ENCODE measurements around the gene MYLK4.

MYLK4 gene

DNA sequence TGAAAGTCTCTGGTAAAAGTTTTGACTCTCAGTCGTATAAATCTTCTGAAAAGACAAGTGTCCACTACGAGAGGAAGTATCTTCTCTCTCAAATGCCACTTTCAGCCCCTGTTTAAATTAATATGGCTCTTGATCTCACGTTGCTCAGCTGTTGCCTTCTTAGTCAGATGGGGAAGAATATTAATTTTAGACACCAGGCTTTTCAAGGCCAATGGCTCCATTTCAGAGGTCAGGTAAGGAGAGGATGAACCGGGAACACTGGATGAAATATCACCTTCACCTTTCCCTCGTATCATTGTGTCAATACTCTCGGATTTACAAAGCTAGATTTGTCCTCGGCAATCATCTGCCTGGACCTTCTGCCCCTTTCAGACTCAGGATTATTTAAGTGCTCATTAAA, at the start of gene MYLK4:
MYLK4 (minus strand) TSS at position 91 of the 400 bp plus-strand sequence. CDS start 1,628 bp downstream, outside the sequence.
- no peak for DNase-seq

DNA sequence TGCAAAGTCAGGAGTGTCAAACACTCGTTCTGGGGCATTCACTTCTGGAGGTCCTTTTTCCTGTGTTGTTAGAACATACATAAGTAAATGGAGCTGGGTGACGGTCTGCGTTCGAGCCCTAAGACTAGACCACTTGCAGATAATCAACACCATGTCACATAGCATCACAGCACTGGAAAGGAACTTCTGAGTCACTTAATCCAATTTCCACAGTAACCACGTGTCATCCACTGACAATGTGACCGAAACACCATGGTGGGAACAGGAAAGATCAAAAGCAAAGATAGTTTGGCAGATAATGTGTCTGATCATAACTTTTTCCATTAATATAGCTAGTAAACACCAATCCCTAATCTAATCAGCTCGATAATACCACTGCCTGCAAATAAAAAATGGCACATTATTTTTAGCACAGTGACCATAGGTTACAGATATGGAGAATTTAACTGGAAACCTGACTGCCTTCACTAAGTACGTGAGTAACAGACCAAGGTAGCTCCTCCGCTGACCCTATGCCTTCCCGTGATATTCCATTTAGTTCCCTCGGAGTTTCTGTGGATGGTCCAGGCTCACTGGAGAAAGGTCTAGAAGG, 49.3 kb upstream of the MYLK4 start:
- no peak for DNase-seq

DNA sequence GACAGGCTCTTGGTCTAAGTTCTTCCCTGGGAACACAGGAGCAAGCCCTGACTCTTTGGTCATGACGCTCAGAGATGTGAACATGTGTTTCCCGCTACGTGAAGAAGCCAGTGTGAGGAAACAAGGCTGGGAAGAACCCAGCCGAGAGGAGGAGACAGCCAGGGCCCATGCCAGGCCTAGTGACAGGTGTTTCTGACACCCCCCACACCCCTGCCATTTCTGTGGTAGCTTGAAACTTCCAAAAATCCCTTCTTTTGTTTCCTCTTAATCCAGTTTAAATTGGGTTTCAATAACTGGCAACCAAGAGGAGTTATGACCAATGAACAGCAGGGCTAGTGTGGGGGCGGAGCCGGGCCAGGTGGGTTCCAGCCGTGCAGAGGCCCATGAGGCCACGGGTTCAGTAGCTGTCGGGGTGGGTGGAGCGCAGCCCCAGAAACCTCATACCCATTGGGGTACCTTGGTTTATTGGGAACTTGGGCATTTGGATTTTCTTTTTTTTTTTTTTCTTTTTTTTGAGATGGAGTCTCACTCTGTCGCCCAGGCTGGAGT, 47.9 kb upstream of the MYLK4 start:
- no peak for DNase-seq

DNA sequence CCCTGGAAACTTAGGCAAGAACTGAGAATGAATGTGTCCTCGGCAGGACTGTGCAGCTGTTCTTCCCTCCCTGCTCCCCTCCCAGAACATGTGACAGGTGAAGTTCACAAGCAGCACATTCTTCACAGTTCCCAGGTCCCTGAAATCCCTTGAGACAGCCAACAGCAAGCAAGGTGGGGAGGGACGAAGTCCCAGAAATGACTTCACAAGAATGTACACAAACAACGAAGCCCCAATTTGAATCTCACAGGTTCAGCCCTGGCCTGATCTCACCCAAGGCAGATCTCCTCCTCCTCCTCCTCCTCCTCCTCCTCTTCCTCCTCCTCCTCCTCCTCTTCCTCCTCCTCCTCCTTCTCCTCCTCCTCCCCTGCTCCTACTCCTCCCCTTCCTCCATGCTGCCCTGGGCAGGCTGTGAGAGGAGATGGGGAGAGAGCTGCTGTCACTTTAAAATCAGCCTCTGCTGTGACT, 46.9 kb upstream of the MYLK4 start:
- DNase-seq: no peak

DNA sequence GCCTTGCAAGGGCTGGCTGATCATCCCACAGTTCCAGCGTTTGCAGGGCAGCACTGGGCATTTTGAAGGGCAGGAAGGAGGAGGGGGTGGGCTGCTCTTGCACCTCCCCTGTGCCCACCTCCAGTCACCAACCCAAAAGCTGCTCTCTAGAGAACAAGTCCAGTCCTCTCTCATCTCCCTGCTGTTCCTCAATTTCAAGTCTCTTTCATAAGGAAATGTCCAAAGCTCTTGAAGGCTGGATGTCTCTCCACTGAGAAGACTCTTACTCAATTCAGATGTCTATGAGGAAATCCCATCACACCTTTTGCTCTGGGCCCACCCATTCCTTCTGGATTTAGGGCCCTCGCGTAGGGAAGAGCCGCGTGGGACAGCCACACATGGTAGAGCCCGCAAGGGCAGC, 46.1 kb upstream of the MYLK4 start:
- DNase-seq: no peak

DNA sequence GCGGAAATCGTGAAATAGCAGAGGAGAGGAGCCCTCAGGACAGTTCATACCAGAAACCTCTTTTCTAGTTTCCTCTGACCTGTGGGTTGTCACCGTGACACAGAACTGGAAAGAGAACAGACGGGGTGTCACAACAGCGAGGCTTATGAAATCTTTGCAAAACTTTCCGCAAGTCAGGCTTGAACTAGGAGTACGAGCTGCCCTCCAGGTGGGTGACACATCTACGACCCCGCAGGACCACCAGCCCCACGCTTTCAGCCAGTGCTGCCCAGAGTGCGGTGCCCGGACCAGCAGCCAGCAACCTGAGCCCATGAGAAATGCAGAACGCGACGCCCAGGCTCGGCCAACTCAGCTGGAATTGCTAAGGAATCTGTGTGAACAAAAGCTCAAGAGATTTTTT, 45.2 kb upstream of the MYLK4 start:
- DNase-seq: no peak

DNA sequence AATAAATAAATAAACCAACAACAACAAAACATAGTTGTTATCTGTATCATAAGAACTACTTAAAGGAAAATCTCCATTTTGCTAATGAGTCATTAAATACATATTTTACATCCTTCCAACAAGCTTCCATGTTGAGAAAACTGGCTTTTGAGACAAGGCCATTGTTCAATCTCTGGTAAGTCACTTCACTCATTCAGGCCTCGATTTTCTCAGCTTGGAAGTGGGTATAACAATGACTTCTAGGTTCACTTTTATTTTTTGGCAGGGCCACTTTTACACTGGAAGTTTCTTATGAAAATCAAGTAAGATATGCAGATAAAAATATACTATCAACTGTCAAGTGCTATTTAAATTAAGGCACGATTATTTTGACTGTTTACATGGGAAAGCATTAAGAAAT, 44.4 kb upstream of the MYLK4 start:
- DNase-seq: no peak

DNA sequence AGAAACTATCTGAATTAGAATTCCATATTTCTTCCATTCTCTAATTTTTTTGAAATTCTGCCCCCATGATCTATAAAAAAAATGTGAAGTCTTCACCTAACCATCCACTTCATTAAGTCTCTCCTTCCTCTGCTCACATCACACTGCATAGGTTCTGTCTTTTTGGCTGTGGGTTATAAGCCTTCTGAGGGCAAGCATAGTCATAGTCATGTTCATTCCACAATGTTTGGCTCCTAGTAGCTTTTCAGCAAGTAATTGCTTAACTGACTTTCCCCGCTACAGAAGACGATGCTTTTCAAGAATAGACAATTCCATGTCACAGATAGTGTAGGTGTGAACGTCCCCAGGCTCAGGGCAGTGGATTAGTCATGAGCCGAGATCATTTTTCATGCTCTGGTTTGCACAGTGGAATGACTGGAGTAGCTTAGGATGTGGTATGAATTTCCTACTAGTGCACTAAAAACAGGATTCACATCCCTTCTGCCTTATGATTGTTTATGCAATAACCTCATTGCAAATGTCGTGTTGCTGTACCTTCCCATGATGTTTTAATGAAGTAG, 43.5 kb upstream of the MYLK4 start:
- DNase-seq: no peak

DNA sequence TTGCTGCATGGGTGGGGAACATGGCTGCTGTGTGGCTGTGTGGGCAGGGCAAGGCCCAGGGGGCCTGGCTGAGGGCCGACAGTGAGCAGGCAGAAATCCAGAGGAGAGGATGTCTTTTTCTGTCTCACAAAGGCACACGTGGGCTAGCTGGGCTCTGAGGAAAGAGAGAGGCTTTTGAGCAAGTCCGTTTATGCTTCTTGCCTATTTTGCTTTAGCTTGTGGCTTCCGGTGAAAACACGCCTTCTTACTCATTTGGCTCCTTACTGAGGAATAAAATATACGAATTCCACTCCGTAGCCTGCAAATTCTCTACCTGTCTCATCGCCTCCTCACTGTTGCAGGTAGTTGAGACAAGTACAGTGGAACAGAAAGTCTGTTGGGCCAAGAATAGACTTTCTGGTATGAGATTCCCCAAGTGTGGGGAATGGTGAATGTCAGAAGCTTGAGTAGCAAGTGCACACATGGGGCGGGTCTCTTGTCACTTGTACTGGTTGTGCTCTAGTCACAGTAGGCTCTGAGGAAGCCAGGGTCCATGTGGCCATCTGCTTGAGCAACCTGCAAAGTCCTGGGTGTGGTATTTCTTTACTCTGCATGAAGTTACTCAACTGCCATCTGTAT, 42.9 kb upstream of the MYLK4 start:
- DNase-seq: no peak

DNA sequence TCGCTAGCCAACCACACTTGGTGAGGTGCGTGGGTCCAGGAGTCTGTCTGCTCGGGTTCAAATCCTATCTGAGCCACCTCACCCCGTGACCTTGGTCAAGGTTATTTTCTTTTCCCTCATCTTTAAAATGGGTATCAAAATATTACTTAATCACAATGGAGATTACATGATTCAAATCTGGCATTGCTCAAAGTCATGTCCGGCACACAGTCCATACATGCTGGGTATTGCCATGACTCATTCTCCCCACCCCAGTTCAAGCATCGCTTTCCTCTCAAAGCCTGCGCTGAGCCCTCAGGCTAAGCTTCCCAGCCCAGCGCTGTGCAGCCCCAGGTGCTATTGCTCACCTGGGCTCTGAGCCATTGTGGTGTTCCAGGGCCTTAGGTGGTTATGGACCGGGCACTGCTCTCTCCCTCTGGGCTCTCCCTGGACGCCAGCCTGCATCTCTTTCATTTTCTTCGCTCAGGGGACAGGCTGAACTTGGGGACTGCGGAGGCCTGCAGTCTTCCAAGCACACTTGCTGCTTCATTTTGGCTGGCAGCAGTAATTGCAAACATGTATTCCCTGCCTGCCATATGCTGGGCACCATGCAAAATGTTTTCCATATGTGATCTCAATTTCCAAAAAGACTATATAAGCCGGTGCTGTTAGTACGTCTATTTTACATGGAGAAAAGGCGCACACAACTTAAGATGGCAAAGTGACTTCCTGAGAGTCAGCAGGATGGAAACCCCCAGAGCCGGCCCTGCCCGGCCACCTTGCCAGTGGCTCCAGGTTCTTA, 41.8 kb upstream of the MYLK4 start:
- DNase-seq: no peak

DNA sequence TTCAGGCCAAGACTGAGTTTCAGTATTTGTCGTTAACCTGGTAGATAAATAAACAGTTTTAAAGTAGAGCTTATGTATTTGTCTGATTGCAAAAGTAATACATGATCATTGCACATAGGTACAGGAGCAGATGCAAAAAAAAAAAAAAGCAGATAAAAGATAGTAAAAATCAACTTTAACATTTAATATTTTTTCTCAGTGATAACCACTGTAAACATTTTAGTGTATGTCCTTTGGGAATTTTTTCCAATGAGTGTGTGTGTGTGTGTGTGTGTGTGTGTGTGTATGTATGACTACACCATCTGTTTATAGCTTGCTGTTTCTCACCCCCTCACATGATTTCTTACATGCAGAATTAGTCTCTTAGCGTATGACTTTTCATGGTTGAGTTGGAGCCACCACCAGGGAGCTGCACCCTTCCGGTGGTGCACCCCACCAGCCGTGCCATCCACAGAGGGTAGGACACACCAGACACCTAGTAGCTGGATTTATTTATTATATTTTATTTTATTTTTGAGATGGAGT, 40.8 kb upstream of the MYLK4 start:
- no peak for DNase-seq

DNA sequence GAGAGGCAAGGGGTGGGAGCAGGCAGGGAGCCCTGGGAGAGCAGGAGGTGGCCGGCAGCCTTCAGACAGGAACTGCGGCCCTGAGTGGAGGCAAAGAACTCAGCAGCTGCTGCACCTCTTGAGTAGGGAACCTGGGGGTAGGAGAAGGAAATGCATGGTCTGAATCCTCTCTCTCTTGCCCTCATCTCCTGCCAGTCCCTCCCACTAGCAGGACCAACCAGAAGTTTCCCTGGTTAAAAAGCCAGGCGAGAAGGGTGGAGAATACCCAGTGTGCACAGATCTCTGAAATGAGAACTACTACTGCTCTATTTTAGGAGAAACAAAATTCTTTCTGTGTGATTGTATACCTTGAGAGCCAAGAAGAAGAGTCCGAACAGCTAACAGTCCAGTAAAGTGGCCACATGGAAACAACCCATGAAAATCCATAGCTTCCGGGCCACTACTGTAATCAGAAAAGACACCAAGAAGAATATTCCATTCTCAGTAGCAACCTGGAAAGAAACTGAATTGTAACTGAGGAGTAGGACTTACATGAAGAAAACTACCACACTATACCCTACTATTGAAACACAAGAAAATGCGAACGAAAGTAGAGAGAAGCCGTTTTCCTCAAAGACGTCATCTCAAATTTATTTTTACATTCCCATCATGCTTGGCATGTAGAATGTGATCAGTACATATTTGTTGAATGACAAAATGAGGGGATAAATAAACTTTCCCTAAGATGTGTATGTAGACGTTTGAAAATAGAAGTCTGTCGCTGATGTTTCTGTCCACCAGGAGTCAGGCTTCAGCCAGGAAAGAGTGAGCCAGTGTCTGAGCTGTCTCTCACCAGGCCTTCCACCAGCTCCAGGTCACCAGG, 40.1 kb upstream of the MYLK4 start:
- peak; percentile 30 for DNase-seq

DNA sequence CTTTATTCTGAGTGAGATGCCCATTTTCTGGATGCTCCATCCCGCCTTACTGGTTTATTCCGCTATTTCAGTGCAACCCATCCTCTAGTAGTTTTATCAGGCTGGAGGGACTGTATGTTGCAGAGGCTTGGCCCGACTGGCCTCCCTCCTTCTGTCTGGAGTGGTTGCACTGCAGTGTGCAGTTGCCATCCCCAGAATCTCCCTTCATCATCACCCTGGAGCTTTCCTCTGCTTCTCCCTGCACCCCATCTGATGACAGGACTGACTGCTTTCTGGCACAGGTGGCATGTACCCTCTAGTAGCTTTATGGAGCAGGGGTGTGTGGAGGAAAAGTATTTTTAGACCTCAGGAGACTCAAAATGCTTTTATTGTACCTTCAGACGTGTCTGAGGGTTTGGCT, 35.5 kb upstream of the MYLK4 start:
- DNase-seq: no peak

DNA sequence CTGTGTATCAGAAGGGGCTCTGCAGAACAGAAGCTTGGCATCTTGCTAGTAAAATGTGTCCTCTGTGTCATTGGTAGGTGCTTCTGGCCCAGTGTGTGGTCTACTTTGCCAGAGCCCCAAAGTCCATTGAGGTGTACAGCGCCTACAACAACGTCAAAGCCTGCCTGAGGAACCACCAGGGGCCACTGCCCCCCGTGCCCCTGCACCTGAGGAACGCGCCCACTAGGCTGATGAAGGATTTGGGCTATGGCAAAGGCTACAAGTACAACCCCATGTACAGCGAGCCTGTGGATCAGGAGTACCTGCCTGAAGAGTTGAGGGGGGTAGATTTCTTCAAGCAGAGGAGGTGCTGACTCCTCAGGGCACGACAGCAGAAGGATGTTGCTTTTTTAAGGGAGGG, 34.2 kb upstream of the MYLK4 start:
- DNase-seq: no peak

DNA sequence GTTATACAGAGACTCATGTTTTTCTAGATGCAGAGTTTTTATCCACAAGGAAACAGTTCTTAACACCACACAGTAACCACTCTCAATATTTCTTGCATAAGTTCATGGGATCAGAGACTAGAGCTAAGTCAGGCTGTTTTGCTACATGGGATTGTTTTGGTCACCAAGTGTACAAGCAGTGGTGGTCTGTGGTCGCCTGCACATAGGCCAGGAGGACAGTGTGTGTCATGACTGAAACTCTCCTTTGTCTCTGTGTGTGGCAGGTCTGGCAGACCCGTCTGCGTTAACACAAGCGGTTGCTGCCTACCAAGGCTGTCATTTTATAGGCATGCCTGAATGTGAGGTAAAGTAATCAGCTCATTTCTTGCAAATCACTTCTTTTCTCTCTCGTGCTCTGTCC, 33.3 kb upstream of the MYLK4 start:
- no peak for DNase-seq

DNA sequence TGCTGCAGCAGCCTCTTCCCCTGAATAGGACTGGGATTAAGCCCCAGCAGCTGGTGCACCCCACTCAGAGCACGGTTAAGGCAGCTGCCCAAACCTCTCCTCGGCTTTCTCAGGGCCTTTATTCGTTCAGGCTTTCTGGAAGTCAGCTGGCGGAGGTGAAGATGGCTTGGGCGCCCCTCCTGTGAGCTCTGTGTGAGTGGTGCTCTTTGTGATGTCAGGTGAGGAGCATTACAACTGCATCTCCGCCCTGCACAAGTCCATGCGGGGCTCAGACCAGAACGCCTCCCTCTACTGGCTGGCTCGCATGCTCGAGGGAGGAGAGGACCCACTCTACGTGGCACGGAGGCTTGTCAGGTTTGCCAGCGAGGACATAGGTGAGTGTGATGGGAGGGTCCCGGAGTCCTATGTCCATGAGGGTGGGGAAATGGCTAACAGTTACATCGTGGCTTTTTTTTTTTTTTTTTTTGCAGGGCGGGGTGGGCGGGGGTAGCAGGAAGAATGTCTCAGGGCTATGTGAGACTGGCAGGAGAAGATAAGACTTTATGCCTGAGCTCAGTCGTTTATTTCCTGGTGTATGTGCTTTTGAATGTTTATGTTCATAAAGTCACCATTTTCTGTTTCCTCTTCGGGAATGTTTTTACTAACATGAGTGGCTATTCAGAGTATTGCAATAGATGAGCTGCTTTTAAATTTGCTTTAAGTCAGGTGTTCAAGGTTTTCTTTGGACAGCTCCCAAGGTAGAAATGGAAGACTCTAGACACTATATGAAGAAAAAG, 32.7 kb upstream of the MYLK4 start:
- DNase-seq: no peak

DNA sequence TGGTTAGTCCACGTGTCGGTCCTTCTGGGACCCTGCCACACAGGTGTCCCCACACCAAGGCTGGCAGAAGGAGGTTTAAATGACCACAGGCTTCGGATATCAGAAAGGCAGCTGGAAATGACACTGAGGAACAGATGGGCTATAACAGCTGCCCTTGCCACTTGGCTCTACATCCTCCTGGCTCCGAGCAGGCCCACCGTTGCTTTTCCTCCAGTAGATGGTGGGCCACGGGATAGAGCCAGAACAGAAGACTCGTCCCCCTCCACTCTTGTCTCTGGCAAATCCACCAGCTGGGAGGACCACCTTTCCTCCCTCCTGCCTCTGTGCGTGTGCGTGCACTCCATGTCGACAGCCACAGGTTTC, 32.1 kb upstream of the MYLK4 start:
- no peak for DNase-seq

DNA sequence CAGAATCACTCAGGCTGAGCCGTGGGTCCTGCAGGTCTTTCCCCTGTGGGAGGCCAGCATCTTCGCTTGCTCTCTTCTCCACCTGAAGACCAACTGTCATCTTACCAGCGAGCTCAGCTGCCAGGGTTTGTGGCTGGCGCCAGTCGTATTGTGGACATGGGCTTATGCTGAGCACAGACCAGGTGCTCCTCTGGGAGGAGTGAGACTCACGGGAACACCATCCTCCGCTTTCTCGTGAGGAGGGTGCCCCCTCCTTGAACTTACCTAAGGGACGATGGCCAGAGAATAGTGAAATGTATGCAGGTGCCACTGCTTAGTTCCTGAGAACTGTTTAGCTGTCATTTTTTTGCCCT, 31.6 kb upstream of the MYLK4 start:
- DNase-seq: no peak

DNA sequence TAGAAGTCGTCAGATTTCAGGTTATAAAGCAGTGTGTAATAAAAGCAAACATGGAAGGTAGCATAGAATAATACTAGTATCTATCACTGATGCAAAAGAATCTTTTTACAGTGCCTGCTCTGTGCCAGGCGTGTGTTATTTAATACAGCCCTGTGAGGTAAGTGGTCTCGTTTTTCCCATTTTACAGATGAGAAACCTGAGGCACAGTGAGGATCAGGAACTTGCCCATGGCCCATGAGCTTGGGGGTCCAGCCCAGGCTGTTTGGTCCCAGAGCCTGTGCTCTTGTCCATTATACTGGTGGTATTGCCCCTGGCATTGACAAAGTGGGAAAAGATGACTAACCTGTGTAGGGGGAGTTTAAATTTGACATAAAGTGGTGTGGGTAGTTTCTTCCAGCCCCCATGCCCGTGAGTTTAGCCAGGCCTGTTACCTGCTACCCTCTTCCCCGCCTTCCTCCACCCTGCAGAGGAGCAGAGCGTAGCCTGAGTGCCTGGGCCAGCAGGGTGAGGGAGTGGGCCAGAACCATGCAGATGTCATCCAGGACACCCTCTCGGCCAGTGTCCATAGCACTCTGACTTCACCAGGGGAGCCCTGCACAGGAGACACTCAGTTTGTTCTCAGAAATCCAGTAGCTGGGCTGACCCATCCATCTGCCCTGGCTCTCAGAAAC, 31.1 kb upstream of the MYLK4 start:
- no peak for DNase-seq

DNA sequence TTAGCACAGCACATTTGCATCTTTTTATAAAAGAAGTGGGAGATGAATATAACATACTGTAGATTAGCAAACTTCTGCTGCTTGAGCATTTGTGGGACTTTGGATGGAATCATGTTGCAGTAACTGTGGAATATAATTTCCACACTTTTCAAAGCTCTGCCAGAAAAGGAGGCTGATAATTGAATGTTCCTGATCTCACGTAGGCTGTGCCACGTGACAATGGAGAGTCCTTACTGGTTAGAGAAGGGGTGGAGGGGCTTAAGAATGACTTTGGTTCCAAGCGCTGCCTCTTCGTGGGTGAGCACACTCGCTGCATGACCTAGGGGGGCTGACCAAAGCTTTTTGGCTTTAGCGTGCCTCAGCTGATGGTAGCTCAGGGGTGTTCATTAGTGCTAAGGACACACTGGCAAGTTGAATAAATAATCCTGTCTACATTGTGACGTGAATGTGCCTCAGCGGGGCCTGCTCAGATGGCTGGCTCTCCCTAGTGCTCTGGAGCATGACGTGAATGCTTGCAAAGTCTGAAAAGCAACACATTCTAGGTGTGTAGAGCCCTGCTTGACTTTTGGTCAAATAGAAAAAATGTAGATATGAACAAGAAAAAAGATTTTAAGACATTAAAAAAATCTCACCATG, 29.5 kb upstream of the MYLK4 start:
- no peak for DNase-seq

DNA sequence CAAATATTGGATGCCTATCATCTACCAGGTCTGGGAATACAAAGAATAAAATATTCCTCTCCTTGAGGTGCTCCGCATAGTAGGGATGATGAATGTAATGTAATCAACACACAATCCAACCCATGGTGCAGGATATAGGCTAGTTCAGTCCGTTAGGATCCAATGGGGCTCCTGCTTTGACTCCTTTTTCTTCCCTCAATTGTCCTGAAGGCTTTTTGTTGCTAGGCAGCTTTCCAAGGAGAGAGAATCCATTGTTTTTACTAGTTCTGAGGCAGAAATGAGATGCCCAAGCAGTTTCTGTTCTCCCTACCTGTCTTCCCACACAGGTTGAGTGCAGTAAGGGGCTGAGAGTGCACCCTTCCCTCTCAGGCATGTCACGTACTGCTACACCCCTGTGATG, 26.5 kb upstream of the MYLK4 start:
- DNase-seq: no peak

Data from stimulated activated naive CD4-positive, alpha-beta T cell treated with Interleukin-2 at 50 U/mL for 16 hours (primary cell).